Muscle of back (tissue), 11 donors: ENCODE data around the gene MAN1C1. TPM values are rescaled to one million over a fixed set of nuclear protein-coding genes. Genes with fewer than 3 reads are reported as not detected.
A peak's percentile ranks its signal among the peaks of the same experiment; 100 is the strongest.
"Not testable (repeated sequence)": the region's sequence is repeated elsewhere in the genome, so short reads cannot be mapped to it uniquely, and the experiment has no call there.

ENCODE experiments used
- DNase-seq, 3 donors: peaks; one replicate each; pipeline versions ENCODE4 v3.0.0 to v3.0.0-alpha.2; 2013
- polyA plus RNA-seq, 10 donors: library from polyadenylated mRNA; unstranded; fragments of 120-200 nt; gene quantifications; one replicate each; pipeline ENCODE4 v1.2.1, GENCODE V29; 2013; ENCODE audit not compliant: insufficient read length in 10 of 10

MAN1C1 gene
- polyA plus RNA-seq, 10 donors: 9.1 to 15.4 (median 12.1) TPM

DNA sequence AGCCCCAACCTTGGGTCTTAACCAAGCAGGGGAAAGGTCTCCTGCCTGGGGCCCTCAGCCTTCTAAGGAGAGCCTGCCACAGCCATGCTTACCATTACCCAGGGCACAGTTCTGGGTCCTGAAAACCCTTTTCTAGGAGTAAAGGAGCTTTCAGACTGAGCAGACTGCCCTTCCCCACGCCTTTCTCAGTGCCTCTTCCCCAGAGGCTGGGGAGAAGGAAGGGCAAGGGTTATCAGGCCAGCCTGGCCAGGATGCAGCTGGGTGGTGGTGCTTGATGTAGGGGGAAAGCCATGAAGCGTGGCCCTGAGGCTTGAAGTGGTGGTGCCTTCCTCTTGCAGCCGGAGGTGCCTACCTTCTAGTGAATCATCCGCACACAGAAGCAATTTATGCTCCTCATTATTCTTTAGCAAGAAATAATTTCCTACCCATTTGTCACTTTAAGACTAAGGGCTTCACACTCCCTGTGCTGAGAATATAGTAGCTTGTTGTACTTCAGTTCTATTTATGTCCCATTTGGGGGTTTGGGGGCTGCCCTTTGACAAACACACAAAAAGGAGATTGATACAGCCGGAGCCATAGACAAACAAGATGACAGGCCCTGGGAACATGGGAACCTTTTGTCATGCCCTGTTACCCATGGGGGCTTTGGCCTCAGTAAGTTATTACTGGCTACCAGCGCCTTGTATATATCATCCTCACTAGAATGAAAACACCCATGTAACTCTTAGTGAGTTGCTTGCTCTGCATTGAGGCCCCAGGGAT, 40.7 kb downstream of the MAN1C1 start:
- no peak for DNase-seq

DNA sequence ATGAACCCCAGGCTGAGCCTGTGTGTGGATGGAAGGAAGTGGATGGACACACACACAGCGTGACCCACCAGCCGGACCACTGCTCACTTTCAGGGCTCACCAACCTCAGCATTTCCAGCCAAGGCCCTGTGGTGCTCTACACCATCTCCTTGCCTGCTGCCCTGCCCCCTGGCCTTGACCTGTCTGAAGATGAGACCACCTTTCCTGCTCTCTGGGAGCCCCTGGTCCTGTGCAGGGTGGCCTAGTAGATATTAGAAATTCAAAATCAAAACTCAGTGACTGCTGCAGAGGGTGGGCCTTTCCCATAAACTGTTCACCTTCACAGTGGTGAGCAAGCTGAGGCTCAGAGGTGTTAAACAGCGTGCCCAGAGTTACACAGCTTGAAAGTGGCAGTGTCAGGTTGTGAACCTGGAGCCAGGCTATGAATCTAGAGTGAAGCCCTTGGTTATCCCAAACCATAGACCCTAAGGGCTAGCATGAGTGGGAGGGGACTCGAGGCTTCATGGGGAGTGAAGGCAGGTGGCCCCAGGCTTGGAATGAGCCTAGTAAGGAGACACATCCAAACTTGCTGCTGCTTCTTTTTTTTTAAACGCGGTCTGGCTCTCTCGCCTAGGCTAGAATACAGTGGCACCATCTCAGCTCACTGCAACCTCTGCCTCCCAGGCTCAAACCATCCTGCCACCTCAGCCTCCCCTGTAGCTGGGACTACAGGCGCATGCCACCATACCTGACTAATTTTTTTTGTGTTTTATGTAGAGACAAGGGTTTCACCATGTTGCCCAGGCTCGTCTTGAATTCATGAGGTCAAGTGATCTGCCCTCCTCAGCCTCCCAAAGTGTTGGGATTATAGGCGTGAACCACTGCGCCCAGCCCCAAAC, 41.5 kb downstream of the MAN1C1 start:
- no peak for DNase-seq

DNA sequence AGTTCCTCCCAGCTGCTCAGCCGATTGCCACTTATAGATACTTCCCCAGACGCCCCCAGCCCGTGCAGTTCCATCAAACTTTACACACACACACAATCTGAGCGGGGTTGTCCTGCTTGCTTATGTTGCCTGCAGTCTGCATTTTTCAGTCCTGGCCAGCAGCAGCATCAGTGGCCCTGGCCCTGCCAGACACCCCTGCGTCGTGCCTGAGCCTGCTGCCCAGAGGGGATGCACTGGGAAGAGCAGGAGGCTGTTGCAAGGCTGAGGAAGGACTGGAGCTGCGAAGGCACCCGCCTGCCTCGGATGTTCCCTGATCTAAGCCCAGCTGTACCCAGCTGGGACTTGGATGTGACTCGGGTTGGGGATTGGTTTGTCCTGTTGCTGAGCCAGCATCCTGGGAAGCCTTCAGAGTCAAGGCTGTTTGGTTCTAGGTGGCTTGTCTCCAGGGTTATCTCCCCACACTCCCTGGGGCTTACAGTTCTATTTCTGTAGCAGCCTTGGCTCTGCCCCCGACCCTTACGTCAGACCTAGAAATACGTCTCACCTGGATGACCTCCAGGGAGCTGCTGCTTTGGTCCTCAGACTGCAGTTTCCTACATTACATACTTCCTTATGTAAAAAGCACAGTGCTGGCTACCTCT, 42.3 kb downstream of the MAN1C1 start:
- DNase-seq: peak in 2 of 3 donors; percentile 52 to 68

DNA sequence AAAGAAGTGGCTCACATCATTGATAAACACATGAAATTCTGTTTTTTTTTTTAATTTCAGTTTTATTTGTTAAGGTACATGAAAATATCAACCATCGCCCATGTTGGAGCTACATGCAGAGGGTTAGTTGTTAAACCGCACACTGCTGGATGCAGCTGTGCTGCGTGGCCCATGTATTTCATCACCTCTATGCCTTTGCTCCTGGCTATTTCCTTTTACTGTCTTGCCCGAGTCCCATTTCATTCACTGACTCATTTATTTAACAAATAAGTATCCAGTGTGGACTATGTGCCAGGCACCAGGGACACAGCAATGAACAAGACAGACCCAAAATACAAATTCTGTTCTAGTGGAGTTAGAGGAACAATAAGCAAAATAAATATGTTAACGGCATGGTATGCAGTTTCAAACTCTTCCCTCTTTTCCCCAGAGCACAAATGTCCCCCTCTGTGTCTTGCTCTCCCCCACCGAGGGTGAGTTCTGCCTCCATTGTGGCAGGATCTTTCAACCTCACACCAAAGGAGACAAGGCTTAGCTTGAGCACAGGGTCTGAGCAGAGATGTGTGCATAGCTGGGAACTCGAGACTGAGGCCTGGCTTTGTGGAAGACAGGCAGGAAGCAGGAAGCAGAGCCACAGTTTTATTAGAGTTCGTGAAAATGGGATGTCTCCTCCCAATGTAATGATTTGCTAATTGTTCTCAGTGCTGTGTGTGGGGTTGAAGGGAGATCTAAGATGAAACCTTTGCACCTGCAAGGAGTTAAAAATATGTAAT, 44.6 kb downstream of the MAN1C1 start:
- no peak for DNase-seq

DNA sequence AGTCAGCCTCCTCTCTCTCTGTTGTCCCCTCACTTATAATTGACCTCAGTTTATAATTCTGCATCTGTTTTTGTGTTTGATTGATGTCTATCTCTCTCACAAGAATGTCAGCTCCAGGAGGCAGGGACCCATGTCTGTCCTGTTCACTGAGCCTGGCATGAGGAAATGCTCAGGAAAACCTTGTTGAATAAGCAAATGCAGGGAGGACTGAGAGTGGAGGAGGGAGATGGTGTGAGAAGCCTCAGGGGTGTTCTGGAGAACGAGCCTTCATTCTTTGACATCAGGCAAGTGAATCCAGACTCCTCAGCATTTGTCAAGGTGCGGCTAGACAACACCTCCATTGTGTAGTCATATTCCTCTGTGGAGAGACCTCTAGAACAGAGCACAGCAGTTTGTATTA, 45.5 kb downstream of the MAN1C1 start:
- no peak for DNase-seq

DNA sequence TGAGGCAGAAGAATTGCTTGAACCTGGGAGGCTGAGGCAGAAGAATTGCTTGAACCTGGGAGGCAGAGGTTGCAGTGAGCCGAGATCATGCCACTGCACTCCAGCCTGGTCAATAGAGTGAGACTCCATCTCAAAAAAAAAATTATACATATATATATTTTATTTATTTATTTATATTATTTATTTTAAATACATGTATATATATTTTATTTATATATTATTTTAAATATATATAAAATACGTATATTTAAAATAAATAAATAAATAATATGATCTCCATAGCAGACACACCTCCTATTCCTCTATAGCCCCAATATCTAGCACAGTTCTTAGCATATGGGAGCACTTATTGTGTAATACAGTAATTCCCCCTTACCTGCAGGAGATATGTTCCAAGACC, 46.4 kb downstream of the MAN1C1 start:
- not testable (repeated sequence) for DNase-seq

DNA sequence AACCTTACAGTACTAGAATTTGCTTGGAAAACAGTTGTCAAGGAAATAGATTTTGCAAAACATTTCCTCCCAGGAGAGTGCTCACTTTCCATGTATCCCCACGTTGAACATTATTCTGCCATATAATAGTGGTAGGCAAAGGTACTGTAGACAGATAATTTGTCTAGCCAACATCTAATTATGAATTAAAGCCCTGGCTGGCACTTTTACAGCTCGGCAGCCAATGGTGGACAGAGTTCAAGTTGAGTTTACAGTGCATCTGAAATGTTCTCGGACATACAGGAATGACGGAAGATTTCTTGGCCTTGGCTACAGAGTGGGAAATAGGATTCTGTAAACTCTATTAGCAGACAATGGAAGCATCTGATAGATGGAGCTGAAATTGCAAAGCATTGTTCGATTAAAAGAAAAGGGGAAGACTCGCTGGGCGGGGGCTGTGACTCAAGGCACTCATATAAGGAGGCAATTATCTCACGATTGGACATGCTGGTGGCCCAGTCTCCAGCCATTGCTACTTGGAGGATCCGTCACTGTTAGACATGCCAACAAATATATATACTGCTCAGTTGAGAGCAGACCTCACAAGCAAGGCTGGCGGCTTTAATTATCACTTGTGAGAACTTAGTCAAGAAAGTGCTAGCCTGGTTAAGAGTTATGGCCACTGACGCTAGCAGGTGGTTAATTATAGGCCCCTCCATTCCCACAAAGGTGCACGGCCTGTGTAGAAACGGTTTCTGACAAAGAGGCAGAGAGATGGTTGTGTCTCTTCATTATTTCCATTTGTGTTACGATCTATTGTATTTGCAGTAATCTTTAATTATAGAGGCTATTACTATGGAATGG, 48.0 kb downstream of the MAN1C1 start:
- peak; percentile 42 to 92 (median 82) for DNase-seq

DNA sequence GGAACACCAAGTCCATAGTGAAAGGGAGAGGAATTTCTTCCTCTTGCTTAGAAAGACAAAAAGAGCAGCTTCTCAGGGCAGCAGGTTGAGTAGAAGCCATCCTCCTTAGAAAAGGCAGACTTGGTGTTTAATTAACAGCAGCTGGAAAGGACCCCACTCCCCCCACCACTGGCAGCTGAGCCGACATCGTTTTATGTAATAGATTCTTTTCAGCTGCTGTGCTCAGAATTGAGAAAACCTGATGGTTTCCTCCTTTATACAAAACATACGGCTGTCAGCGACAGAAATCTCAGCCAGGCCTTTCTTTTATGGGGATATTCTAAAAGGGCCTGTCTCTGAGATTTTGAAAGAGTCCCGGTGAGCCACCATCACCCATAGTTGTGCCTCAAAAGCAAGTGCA, 49.9 kb downstream of the MAN1C1 start:
- no peak for DNase-seq

DNA sequence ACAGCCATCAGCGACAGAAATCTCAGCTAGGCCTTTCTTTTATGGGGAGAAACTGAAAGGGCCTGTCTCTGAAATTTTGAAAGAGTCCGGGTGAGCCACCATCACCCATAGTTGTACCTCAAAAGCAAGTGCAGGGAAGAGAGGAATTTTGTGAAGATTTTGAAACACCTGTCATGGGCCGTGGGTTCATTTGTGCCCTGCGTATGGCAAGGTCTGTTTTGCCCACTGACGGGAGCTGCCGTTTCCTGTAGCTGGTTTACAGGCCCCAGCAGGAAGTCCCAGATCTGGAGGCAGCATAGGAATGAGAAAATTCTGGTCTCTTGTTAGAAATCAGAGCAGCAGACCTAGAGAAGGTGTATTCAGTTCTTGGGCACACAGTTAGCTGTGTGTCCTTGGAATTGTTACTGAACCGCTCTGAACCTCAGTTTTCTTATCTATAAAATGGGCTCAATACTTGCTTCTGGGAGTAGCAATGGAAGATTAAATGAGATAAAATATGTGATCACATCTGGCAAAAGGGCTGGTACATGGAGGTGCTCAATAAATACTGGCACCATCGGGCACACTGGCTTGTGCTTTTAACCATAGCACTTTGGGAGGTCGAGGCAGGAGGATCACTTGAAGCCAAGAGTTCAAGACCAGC, 52.5 kb downstream of the MAN1C1 start:
- no peak for DNase-seq

DNA sequence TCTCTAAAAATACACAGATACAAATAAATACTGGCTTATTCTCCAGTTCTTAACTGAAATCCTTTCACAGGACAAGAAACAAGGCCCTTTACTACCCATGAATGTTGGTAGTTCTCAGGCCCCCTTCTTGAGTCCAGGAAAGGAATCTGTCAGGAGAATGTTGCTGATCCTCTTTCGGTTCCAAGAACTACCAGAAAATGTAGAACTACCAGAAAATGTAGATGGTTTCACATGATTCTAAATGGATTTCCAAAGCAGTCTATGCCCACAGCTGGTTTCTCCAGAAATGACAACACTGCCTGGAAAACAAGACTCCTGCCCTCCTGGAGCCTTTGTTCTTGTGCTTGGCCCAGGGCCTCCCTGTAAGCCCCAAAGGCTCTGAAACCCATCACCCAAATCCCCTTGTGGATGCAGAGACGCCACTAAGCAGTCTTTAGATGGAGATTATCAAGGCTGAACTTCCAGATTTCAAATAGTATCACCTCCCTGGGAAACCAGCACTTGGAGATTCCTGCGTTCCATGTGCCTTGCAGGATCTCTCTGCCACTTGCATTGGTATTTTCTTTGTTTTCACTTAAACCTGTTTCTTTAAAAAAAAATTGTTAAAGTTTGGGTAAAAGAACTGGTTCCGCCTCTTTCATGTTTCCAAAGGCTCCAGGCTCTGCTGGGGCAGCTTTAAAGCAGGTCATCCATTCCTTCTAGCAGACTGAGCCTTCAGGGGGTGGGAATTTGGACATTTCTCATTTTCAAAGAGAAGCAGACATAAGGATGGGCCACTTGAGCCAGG, 53.4 kb downstream of the MAN1C1 start:
- DNase-seq: no peak

DNA sequence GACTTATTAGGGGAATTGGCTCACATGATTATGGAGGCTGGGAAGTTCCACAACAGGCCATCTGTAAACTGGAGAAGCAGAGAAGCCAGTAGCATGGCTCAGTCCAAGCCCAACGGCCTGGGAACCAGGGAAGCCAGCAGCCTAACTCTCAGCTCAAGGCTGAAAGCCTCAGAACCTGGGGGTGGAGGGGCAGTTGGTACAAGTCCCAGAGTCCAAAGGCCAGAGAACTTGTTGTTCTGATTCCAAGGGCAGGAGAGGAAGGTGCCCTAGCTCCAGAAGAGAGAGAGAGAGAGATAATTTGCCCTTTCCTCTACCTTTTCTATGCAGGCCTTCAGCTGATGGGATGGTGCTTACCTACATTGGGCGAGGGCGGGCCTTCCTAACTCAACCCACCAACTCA, 55.3 kb downstream of the MAN1C1 start:
- DNase-seq: no peak

DNA sequence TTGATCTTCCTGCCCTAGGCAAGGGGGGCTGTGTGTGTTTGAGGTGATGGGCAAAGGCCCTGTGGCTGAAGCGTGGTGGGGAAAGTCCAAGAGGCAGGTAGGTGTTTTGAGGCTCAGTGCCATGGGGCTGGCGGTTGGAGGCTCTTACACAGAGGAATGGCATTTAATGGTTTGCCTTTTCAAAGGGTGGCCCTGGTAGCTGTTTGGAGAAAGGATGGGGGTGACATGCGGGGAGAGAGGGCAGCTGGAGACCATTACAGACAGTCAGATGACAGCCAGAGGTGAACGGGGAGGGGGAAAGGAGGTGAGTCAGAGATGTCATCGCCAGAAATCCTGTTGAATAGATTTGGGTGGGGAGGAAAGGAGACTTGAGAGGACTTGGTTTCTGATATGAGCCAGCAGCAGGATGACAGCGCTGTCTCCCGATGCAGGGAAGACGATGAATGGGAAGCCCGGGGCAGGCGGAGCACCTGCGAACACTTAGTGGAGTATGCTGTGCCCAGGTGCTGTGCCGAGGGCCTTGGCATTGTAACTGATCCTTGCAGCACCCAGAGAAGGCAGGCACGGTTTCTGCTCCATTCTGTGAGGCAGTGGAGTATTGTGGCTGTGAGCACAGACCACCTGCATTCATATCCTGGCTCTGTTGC, 56.3 kb downstream of the MAN1C1 start:
- DNase-seq: no peak

DNA sequence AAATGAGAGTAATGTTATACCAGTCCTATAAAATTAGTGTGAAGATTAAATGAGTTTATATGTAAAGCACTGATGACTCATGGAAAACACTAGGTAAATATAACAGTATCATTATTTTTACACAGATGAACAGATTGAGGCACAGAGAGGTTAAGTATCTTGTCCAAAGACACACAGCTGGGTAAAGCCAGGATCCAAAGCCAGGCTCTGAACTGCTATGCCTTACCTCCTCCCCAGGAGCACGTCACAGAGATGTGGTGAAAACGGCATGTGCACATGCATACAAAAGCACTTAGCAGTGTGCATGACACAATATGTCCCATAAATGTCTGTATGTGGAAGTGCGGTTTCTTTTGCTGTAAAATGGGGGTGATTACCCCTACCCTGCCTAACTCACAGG, 56.9 kb downstream of the MAN1C1 start:
- DNase-seq: no peak

DNA sequence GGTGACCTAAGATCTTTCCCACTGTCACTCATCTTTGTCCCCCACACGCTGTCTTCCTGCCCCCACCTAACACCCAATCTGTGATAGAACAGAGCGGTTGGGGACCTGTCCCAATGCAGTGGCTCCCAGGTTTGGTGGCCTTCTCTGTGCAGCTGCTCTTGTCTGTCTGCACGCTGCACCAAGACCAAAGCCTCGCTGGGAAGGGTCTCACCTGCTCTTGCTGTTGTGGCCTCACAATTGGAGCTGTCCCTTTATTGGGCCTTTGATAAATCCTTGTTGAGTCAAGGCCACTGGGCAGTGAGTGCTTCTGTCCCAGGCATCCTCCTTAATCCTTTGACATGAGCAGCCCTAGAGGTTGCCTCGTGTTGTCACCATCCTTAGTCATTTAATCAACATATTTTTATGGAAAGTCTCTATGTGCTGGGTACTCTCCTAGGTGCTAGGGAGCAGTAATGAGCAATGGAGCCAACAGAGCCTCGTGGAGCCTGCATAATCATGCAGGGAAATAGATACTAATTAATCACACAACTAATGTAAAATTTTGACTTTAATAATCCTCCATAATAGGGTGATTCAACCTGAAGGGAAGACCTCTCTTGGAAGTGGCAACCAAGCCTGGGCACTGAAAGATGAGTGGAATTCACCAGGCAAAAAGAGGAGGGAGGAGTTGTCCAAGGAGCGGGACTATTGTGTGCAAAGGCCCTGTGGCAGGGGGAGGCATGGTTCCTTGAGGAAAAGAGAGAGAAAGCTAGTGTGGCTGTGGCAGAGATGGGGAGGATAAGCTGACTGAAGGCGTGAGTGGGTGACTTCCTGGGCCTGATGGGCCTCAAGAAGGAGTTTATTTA, 57.6 kb downstream of the MAN1C1 start:
- DNase-seq: no peak

DNA sequence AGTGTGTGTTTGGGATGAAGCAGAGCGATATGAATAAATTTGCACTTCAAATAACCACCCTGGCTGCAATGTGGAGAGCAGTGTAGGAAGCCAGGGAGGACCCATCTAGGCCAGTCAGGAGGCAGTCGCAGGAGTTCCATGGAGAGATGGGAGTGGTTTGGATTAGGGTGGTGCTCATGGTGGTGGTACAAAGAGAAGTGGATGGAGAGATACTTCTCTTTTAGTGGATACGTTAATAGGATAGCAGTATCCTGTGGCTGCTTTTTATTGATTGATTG, 58.2 kb downstream of the MAN1C1 start:
- no peak for DNase-seq

DNA sequence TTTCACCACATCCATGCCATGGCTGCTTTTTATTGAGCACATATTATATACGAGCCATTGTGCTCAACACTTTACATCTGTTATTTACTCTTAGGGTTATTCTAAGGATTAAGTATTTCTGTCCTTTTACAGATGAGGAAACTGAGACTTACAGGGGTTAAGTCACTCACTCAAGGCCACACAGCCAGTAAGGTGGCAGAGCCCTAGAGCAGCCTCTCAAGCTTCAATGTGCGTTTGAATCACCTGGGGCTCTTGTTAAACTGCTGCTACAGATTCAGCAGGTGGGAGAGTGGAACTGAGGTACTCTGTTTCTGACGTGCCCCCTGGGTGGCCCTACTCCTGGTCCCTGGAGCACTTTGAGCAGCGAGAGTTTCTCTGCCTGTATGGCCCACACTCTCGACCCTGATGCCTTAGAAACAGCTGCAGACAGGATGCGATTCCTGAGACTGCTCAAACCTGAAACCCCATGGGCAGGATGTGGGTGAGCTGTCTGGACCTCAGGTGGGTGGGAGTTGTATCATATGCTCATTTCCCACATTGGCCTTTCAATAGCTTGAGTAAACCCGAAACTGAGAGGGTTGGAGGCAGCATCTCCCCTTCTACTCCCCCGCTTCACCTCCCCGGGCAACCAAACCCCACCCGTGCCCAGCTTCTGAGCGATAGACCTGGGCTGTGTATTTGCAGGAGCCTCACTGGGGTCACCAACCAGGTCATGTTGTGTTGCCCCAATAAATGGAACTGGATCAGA, 59.3 kb downstream of the MAN1C1 start:
- DNase-seq: no peak

DNA sequence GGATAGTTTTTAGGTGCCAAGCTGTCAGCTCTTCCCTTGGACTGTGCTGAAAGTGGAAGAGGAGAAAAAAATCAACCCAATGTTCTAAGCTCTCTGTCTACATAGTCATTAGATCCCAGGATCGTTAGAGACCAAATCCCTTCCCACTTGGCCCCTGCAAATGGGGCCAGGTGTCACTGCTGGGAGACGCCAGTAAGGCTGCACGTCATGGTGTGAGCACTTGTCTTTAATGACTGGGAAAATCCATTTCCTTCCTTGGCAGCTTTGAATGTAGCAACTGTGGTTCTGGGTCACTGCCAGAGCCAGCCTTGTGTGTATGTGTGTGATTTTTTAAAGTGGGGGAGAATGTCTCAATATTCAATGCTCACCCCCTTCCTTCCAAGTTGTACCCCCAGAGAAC, 59.9 kb downstream of the MAN1C1 start:
- DNase-seq: peak in 1 of 3 donors; percentile 75
